Activated naive CD8-positive, alpha-beta T cell (primary cell): Measurements from ENCODE around the gene AVEN.

ENCODE experiments used
- H3K27ac Mint-ChIP-seq: one replicate; pipeline ENCODE4 v1.8.0; 2021; ENCODE audit warnings: mixed read lengths
- H3K27me3 Mint-ChIP-seq: one replicate; pipeline ENCODE4 v1.8.0; 2021; ENCODE audit warnings: mixed read lengths
- H3K36me3 Mint-ChIP-seq: one replicate; pipeline ENCODE4 v1.8.0; 2021; ENCODE audit warnings: mixed read lengths
- H3K4me1 Mint-ChIP-seq: one replicate; pipeline ENCODE4 v1.8.0; 2021; ENCODE audit warnings: low read depth, mixed read lengths
- H3K4me3 Mint-ChIP-seq: one replicate; pipeline ENCODE4 v1.8.0; 2021; ENCODE audit warnings: mild to moderate bottlenecking, mixed read lengths
- H3K9me3 Mint-ChIP-seq: one replicate; pipeline ENCODE4 v1.8.0; 2021; ENCODE audit warnings: low read depth, mixed read lengths

Gene AVEN

GRCh38 chr15:33985751-33986150 is 53.3 kb downstream of the AVEN start:
- Mint-ChIP-seq H3K27me3 (no peaks in the 10 kb centered on the region), H3K9me3 (no peaks in the 10 kb centered on the region), H3K27ac (no peak overlapping the region), H3K4me1 (no peaks in the 10 kb centered on the region), H3K36me3 (peaks cover 11% of the 10 kb centered on the region), H3K4me3 (no peak overlapping the region)

GRCh38 chr15:33985287-33985686 is 53.7 kb downstream of the AVEN start:
- H3K4me3 Mint-ChIP-seq, result no peak overlapping the region

GRCh38 chr15:33982516-33982915 is 56.5 kb downstream of the AVEN start:
- no peaks in the 10 kb centered on the region for H3K27me3 Mint-ChIP-seq
- no peaks in the 10 kb centered on the region for H3K9me3 Mint-ChIP-seq
- H3K4me3 Mint-ChIP-seq, result no peak overlapping the region
- H3K27ac Mint-ChIP-seq, result no peak overlapping the region
- H3K36me3 Mint-ChIP-seq, result peaks cover 4% of the 10 kb centered on the region
- H3K4me1 Mint-ChIP-seq, result no peaks in the 10 kb centered on the region

More at GRCh38 chr15:33985287-33985686, 53.7 kb downstream of the AVEN start:
- Mint-ChIP-seq H3K27ac (no peak overlapping the region), H3K9me3 (no peaks in the 10 kb centered on the region), H3K36me3 (peaks cover 11% of the 10 kb centered on the region), H3K4me1 (no peaks in the 10 kb centered on the region), H3K27me3 (no peaks in the 10 kb centered on the region)

GRCh38 chr15:33980159-33980558 is 58.8 kb downstream of the AVEN start:
- no peaks in the 10 kb centered on the region for H3K4me1 Mint-ChIP-seq
- H3K4me3 Mint-ChIP-seq, result no peak overlapping the region
- no peaks in the 10 kb centered on the region for H3K27me3 Mint-ChIP-seq
- no peaks in the 10 kb centered on the region for H3K9me3 Mint-ChIP-seq
- H3K36me3 Mint-ChIP-seq, result peaks cover 4% of the 10 kb centered on the region
- no peak overlapping the region for H3K27ac Mint-ChIP-seq

- Mint-ChIP-seq H3K27ac (no peak overlapping the region), H3K4me1 (no peaks in the 10 kb centered on the region), H3K27me3 (no peaks in the 10 kb centered on the region), H3K9me3 (no peaks in the 10 kb centered on the region), H3K36me3 (peaks cover 5% of the 10 kb centered on the region), H3K4me3 (no peak overlapping the region)
Measured at GRCh38 chr15:33975022-33975565, 63.9 kb downstream of the AVEN start.

GRCh38 chr15:33971811-33972210 is 67.2 kb downstream of the AVEN start:
- H3K4me1 Mint-ChIP-seq, result no peaks in the 10 kb centered on the region
- no peaks in the 10 kb centered on the region for H3K9me3 Mint-ChIP-seq
- H3K27me3 Mint-ChIP-seq, result no peaks in the 10 kb centered on the region
- H3K4me3 Mint-ChIP-seq, result no peak overlapping the region
- peaks cover 5% of the 10 kb centered on the region for H3K36me3 Mint-ChIP-seq
- no peak overlapping the region for H3K27ac Mint-ChIP-seq

GRCh38 chr15:33968821-33969220 is 70.2 kb downstream of the AVEN start:
- H3K27me3 Mint-ChIP-seq, result no peaks in the 10 kb centered on the region
- H3K9me3 Mint-ChIP-seq, result no peaks in the 10 kb centered on the region
- H3K27ac Mint-ChIP-seq, result no peak overlapping the region
- H3K36me3 Mint-ChIP-seq, result no peaks in the 10 kb centered on the region
- H3K4me1 Mint-ChIP-seq, result no peaks in the 10 kb centered on the region
- no peak overlapping the region for H3K4me3 Mint-ChIP-seq

- Mint-ChIP-seq H3K27me3 (no peaks in the 10 kb centered on the region), H3K36me3 (no peaks in the 10 kb centered on the region), H3K9me3 (no peaks in the 10 kb centered on the region), H3K4me3 (no peak within 1 kb of the TSS), H3K27ac (no peak within 1 kb of the TSS), H3K4me1 (no peaks in the 10 kb centered on the region)
Measured at GRCh38 chr15:33968224-33968623, 70.8 kb downstream of the AVEN start, which contains the start of gene CHRM5. Gene CHRM5, plus strand, starts transcription at chr15:33968497. Its CDS starts 94,221 bp downstream, at chr15:34062718.

GRCh38 chr15:33964665-33965040 is 74.4 kb downstream of the AVEN start:
- H3K9me3 Mint-ChIP-seq, result no peaks in the 10 kb centered on the region
- H3K36me3 Mint-ChIP-seq, result no peaks in the 10 kb centered on the region
- H3K27me3 Mint-ChIP-seq, result no peaks in the 10 kb centered on the region
- no peak overlapping the region for H3K27ac Mint-ChIP-seq
- H3K4me3 Mint-ChIP-seq, result no peak overlapping the region
- H3K4me1 Mint-ChIP-seq, result no peaks in the 10 kb centered on the region

- H3K4me3 Mint-ChIP-seq, result no peak overlapping the region
- H3K27ac Mint-ChIP-seq, result no peak overlapping the region
- H3K9me3 Mint-ChIP-seq, result no peaks in the 10 kb centered on the region
- H3K36me3 Mint-ChIP-seq, result no peaks in the 10 kb centered on the region
- H3K27me3 Mint-ChIP-seq, result no peaks in the 10 kb centered on the region
- no peaks in the 10 kb centered on the region for H3K4me1 Mint-ChIP-seq
Measured at GRCh38 chr15:33963831-33964664, 75.0 kb downstream of the AVEN start.

GRCh38 chr15:33960549-33960935 is 78.5 kb downstream of the AVEN start:
- H3K27me3 Mint-ChIP-seq, result no peaks in the 10 kb centered on the region
- H3K27ac Mint-ChIP-seq, result no peak overlapping the region
- H3K4me1 Mint-ChIP-seq, result no peaks in the 10 kb centered on the region
- H3K9me3 Mint-ChIP-seq, result no peaks in the 10 kb centered on the region
- no peak overlapping the region for H3K4me3 Mint-ChIP-seq
- H3K36me3 Mint-ChIP-seq, result peaks cover 2% of the 10 kb centered on the region

GRCh38 chr15:33959844-33960548 is 79.0 kb downstream of the AVEN start:
- Mint-ChIP-seq H3K27me3 (no peaks in the 10 kb centered on the region), H3K27ac (no peak overlapping the region), H3K4me3 (no peak overlapping the region), H3K4me1 (no peaks in the 10 kb centered on the region), H3K36me3 (peaks cover 2% of the 10 kb centered on the region), H3K9me3 (no peaks in the 10 kb centered on the region)

- H3K4me1 Mint-ChIP-seq, result peaks cover 11% of the 10 kb centered on the region
- H3K27me3 Mint-ChIP-seq, result no peaks in the 10 kb centered on the region
- H3K36me3 Mint-ChIP-seq, result peaks cover 2% of the 10 kb centered on the region
- H3K4me3 Mint-ChIP-seq, result no peak overlapping the region
- H3K27ac Mint-ChIP-seq, result no peak overlapping the region
- H3K9me3 Mint-ChIP-seq, result no peaks in the 10 kb centered on the region
Measured at GRCh38 chr15:33956397-33956796, 82.6 kb downstream of the AVEN start.

GRCh38 chr15:33955945-33956344 is 83.1 kb downstream of the AVEN start:
- H3K27ac Mint-ChIP-seq, result no peak overlapping the region
- no peaks in the 10 kb centered on the region for H3K27me3 Mint-ChIP-seq

GRCh38 chr15:33946152-33946551 is 92.9 kb downstream of the AVEN start:
- no peak overlapping the region for H3K27ac Mint-ChIP-seq
- H3K4me3 Mint-ChIP-seq, result no peak overlapping the region

More at GRCh38 chr15:33955945-33956344, 83.1 kb downstream of the AVEN start:
- Mint-ChIP-seq H3K36me3 (peaks cover 2% of the 10 kb centered on the region), H3K4me1 (peaks cover 11% of the 10 kb centered on the region), H3K9me3 (no peaks in the 10 kb centered on the region), H3K4me3 (no peak overlapping the region)

More at GRCh38 chr15:33946152-33946551, 92.9 kb downstream of the AVEN start:
- H3K27me3 Mint-ChIP-seq, result no peaks in the 10 kb centered on the region
- peaks cover 2% of the 10 kb centered on the region for H3K4me1 Mint-ChIP-seq
- peaks cover 7% of the 10 kb centered on the region for H3K36me3 Mint-ChIP-seq
- H3K9me3 Mint-ChIP-seq, result no peaks in the 10 kb centered on the region
